GM12878 (cell line): ENCODE measurements around the gene ITM2C. TPM values are rescaled to one million over a fixed set of nuclear protein-coding genes. Genes with fewer than 3 reads are reported as not detected.
A peak's percentile ranks its signal among the peaks of the same experiment; 100 is the strongest.

Source experiments
- BHLHE40 ChIP-seq, 2 experiments: fragments of 450-650 bp in 1 of 2; IDR thresholded peaks; 2 replicates each; pipeline ENCODE4 v1.6.1; 2011 to 2017; ENCODE audit warnings: low read depth in 2 of 2, borderline replicate concordance in 1 of 2, improper control_type of control experiment in 1 of 2, low read length in 1 of 2, mild to moderate bottlenecking in 1 of 2
- BRCA1 ChIP-seq: IDR thresholded peaks from 2 replicates; pipeline ENCODE4 v1.6.1; 2011; ENCODE audit warnings: low read depth, low read length, improper control_type of control experiment
- CHD4 ChIP-seq: fragments of 200-600 bp; sonication (generic); IDR thresholded peaks from 2 replicates; pipeline ENCODE4 v1.6.1; 2016; ENCODE audit warnings: mild to moderate bottlenecking
- EED ChIP-seq: sonication (generic); IDR thresholded peaks from 2 replicates; pipeline ENCODE4 v1.6.1; 2016; ENCODE audit warnings: antibody characterized with exemption, low read depth
- IKZF2 ChIP-seq, 2 experiments: fragments of 450-650 bp; IDR thresholded peaks; 2 replicates each; pipeline ENCODE4 v1.6.1; 2017; ENCODE audit warnings: mild to moderate bottlenecking in 2 of 2, moderate library complexity in 2 of 2
- IRF4 ChIP-seq: IDR thresholded peaks from 2 replicates; pipeline ENCODE4 v1.6.1; 2011; ENCODE audit warnings: low read depth, low read length
- NKRF ChIP-seq: fragments of 450-650 bp; conservative IDR thresholded peaks from 2 replicates; pipeline ENCODE4 v1.6.1; 2017; ENCODE audit warnings: mild to moderate bottlenecking, moderate library complexity
- PBX3 ChIP-seq: IDR thresholded peaks from 2 replicates; pipeline ENCODE4 v1.6.1; 2011; ENCODE audit warnings: mild to moderate bottlenecking, low read depth, low read length, moderate library complexity; ENCODE audit not compliant: insufficient replicate concordance
- PKNOX1 ChIP-seq: fragments of 450-650 bp; IDR thresholded peaks from 2 replicates; pipeline ENCODE4 v1.6.1; 2016; ENCODE audit warnings: mild to moderate bottlenecking
- POLR2A ChIP-seq: IDR thresholded peaks from 2 replicates; pipeline ENCODE4 v1.6.1; 2011; ENCODE audit warnings: low read depth, mild to moderate bottlenecking, low read length
- POLR2AphosphoS5 ChIP-seq: IDR thresholded peaks from 2 replicates; pipeline ENCODE4 v1.6.1; 2011; ENCODE audit warnings: mild to moderate bottlenecking, low read length, inconsistent platforms
- RAD21 ChIP-seq: IDR thresholded peaks from 2 replicates; pipeline ENCODE4 v1.6.1; 2011; ENCODE audit warnings: mild to moderate bottlenecking, low read depth, low read length, moderate library complexity; ENCODE audit not compliant: insufficient read depth
- RB1 ChIP-seq: fragments of 450-650 bp; formaldehyde crosslinking; IDR thresholded peaks from 2 replicates; pipeline ENCODE4 v1.6.1; 2017; ENCODE audit warnings: mild to moderate bottlenecking, borderline replicate concordance
- SMARCA5 ChIP-seq: fragments of 450-650 bp; IDR thresholded peaks from 2 replicates; pipeline ENCODE4 v1.6.1; 2017; ENCODE audit warnings: mild to moderate bottlenecking
- TCF3 ChIP-seq: IDR thresholded peaks from 2 replicates; pipeline ENCODE4 v1.6.1; 2012; ENCODE audit warnings: low read depth, mild to moderate bottlenecking, low read length, borderline replicate concordance; ENCODE audit not compliant: insufficient read depth
- ZBTB4 ChIP-seq: fragments of 450-650 bp; formaldehyde crosslinking; IDR thresholded peaks from 2 replicates; pipeline ENCODE4 v1.4.0; 2022; ENCODE audit warnings: mild to moderate bottlenecking, moderate library complexity
- ZNF24 ChIP-seq: fragments of 450-650 bp; IDR thresholded peaks from 2 replicates; pipeline ENCODE4 v1.6.1; 2017; ENCODE audit warnings: antibody characterized with exemption, mild to moderate bottlenecking
- ZNF687 ChIP-seq: fragments of 450-650 bp; IDR thresholded peaks from 2 replicates; pipeline ENCODE4 v1.6.1; 2017; ENCODE audit warnings: mild to moderate bottlenecking, moderate library complexity
- polyA plus RNA-seq, 11 experiments: library from polyadenylated mRNA; depleted of rRNA in 4 of 11; unstranded in 6 of 11; stranded (reverse) in 5 of 11; fragments of >200 nt; fragmentation: Nextera tagmentation in 4 of 11; fragmentation: Illumina TruSeq in 1 of 11; extraction: Ambion mirVana in 4 of 11; extraction: Trizol in 1 of 11; gene quantifications; 1 replicate in 1 of 11; 2 replicates in 10 of 11; pipeline versions ENCODE4 v1.2.1 to v1.2.3, GENCODE V29; 2011 to 2016; ENCODE audit warnings: inconsistent platforms in 2 of 11, missing spikeins in 2 of 11, low read depth in 1 of 11
- total RNA-seq, 4 experiments: library from RNA; depleted of rRNA in 3 of 4; stranded (reverse); fragments of >200 nt in 3 of 4; fragmentation: Illumina TruSeq in 1 of 4; extraction: Trizol in 1 of 4; gene quantifications; 2 replicates each; pipeline versions ENCODE4 v1.2.1 to v1.2.3, GENCODE V29; 2013 to 2021

Gene ITM2C
- total and polyA plus RNA-seq, 10 of the 15 experiments (the other 5 are each of a cell fraction or from before 2014, with no cell fraction given) = 5.4 to 195 (median 149) TPM

DNA sequence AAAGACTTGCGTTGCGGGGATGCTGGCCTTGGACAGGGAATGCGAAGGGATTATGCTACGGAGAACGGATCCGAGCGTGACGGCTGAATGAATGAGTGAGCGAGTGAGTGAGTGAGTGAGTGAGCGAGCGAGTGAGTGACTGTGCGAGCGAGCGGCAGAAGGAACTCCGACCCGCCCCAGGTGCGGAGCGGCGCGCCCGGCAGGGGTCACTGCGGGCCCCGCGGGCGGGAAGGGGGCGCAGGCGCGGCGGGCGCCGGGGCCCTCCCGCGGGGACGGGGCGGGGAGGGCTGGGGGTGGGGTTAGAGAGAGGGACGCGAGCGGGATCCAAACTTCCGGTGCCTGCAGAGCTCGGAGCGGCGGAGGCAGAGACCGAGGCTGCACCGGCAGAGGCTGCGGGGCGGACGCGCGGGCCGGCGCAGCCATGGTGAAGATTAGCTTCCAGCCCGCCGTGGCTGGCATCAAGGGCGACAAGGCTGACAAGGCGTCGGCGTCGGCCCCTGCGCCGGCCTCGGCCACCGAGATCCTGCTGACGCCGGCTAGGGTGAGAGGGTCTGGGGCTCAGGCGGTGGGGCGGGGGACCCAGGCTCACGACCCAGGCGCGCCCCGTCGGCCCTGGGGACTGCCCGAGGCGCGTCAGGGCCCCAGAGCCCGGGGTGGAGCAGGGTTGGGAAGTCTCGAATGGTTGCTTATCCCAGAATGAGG lies at the start of gene ITM2C (continued):
- TF ChIP-seq POLR2AphosphoS5 (0 out of 2 replicates have a peak, but pooled peaks have one; percentile 35), RAD21 (peak; percentile 48), NKRF (0 out of 2 replicates have a peak, but pooled peaks have one; percentile 43), IRF4 (no peak), ZNF24 (peak; percentile 96), RB1 (peak; percentile 37; the same call in 1 of the 2 replicates), ZNF687 (no peak), CHD4 (no peak), PKNOX1 (peak; percentile 56; the same call in 1 of the 2 replicates), SMARCA5 (0 out of 2 replicates have a peak, but pooled peaks have one; percentile 80), ZBTB4 (CRISPR knock-in tag) (no peak), BRCA1 (no peak), BHLHE40 (IDR thresholded peaks at IDR 0.05; ENCODE audit: borderline replicate concordance in 1 of 2, low read depth in 2 of 2, low read length in 1 of 2) (peak; percentile 27 to 46; a peak in 1 of 4 replicates), TCF3 (peak; percentile 80), PBX3 (peak; percentile 18), IKZF2 (IDR thresholded peaks at IDR 0.05) (0 out of 4 replicates have a peak, but pooled peaks of 1 of the 2 experiments have one; percentile 20), EED (0 out of 2 replicates have a peak, but pooled peaks have one; percentile 8), POLR2A (peak; percentile 87)
